ENCODE results near the gene LACTBL1. TPM values are rescaled to one million over a fixed set of nuclear protein-coding genes. Genes with fewer than 3 reads are reported as not detected.
"Not testable (repeated sequence)": the region's sequence is repeated elsewhere in the genome, so short reads cannot be mapped to it uniquely, and the experiment has no call there.

Gene LACTBL1
- total RNA-seq, 1 donor from 2014 or later, result not detected

DNA sequence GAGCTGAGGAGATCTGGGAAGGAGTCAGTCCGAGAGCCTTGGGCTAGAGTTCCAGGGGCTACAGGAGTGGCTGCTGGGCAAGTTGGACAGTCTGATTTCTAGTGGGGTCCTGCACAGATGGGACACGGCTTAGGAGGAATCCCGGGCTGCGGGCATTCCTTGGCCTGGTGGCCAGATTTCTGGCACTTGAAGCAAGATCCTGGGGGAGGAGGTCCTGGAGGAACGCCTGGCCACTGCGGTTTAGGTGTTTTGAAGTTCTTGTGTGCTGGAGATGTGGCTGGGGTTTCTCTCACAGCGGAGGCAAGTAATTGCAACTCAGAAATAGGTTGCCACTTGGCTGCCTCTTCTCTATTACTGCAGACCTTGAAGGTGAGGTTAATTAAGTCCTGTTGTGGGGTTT is 29.6 kb upstream of the LACTBL1 start:
- H3K36me3 Mint-ChIP-seq (ENCODE audit: low read depth); intact Hi-C loops (cut with micrococcal nuclease); H3K27me3 Mint-ChIP-seq (ENCODE audit: insufficient read depth); H3K9me3 Mint-ChIP-seq; DNase-seq (ENCODE audit: low spot score); H3K4me1 Mint-ChIP-seq (ENCODE audit: low read depth); H3K4me3 Mint-ChIP-seq; H3K27ac Mint-ChIP-seq: not testable (repeated sequence)

GRCh38 chr1:23000133-23000532 is 27.5 kb upstream of the LACTBL1 start:
- DNase-seq (ENCODE audit: low spot score); H3K9me3 Mint-ChIP-seq; H3K4me1 Mint-ChIP-seq (ENCODE audit: low read depth); intact Hi-C loops (cut with micrococcal nuclease); H3K27me3 Mint-ChIP-seq (ENCODE audit: insufficient read depth); H3K27ac Mint-ChIP-seq; H3K36me3 Mint-ChIP-seq (ENCODE audit: low read depth); H3K4me3 Mint-ChIP-seq: not testable (repeated sequence)

DNA sequence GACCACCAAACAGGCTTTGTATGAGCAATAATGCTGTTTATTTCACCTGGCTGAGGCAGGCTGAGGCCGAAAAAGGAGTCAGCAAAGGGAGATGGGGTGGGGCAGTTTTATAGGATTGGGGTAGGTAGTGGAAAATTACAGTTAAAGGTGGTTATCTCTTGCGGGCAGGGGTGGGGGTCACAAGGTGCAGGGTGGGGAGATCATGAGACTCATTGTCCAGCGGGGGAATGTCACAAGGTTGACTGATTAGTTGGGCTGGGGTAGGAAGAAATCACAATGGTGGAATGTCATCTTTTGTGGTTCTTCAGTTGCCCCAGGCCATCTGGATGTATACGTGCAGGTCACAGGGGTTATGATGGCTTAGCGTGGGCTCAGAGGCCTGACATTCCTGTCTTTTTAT is 24.9 kb upstream of the LACTBL1 start:
- H3K36me3 Mint-ChIP-seq (ENCODE audit: low read depth); DNase-seq (ENCODE audit: low spot score); H3K9me3 Mint-ChIP-seq; H3K4me3 Mint-ChIP-seq; intact Hi-C loops (cut with micrococcal nuclease); H3K27me3 Mint-ChIP-seq (ENCODE audit: insufficient read depth); H3K27ac Mint-ChIP-seq; H3K4me1 Mint-ChIP-seq (ENCODE audit: low read depth): not testable (repeated sequence)

- H3K27ac Mint-ChIP-seq, result no peak overlapping the region
- H3K4me1 Mint-ChIP-seq (ENCODE audit: low read depth), result no peaks in the 10 kb centered on the region
- H3K36me3 Mint-ChIP-seq (ENCODE audit: low read depth), result peaks cover 2% of the 10 kb centered on the region
- no peaks in the 10 kb centered on the region for H3K27me3 Mint-ChIP-seq (ENCODE audit: insufficient read depth)
- no peak for DNase-seq (ENCODE audit: low spot score)
- intact Hi-C loops (cut with micrococcal nuclease), result no loop called here
- peaks cover 9% of the 10 kb centered on the region for H3K9me3 Mint-ChIP-seq
- no peak overlapping the region for H3K4me3 Mint-ChIP-seq
These were observed 23.1 kb upstream of the LACTBL1 start for GRCh38 chr1:22995774-22996173.

GRCh38 chr1:22993220-22993795 is 20.6 kb upstream of the LACTBL1 start:
- H3K4me1 Mint-ChIP-seq (ENCODE audit: low read depth); H3K36me3 Mint-ChIP-seq (ENCODE audit: low read depth); H3K4me3 Mint-ChIP-seq; H3K9me3 Mint-ChIP-seq; H3K27ac Mint-ChIP-seq; intact Hi-C loops (cut with micrococcal nuclease); H3K27me3 Mint-ChIP-seq (ENCODE audit: insufficient read depth); DNase-seq (ENCODE audit: low spot score): not testable (repeated sequence)

- H3K27me3 Mint-ChIP-seq (ENCODE audit: insufficient read depth); H3K4me3 Mint-ChIP-seq; DNase-seq (ENCODE audit: low spot score); H3K9me3 Mint-ChIP-seq; H3K36me3 Mint-ChIP-seq (ENCODE audit: low read depth); H3K4me1 Mint-ChIP-seq (ENCODE audit: low read depth); intact Hi-C loops (cut with micrococcal nuclease); H3K27ac Mint-ChIP-seq: not testable (repeated sequence)
These were observed 19.7 kb upstream of the LACTBL1 start for GRCh38 chr1:22992384-22992783.

DNA sequence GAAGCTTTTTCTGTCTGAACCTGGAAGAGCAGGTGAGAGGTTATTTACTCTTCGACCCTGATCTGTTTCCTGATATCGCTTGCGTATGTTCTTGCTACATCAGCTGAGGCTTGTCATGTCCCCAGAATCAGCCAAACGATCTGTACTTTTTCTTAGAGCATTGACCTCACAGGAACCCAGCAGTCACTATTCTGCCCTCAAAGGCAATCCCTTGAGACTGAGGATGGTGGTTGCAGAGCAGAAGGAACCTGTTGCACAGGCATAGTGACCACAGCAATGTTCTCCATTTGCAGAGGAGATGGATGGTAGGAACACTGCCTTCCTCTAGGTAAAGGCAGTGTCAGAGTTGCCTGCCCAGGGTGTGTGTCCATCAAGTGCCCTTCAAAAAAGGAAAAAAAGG is 11.3 kb upstream of the LACTBL1 start:
- H3K36me3 Mint-ChIP-seq (ENCODE audit: low read depth), result no peaks in the 10 kb centered on the region
- no peak overlapping the region for H3K4me3 Mint-ChIP-seq
- no peak overlapping the region for H3K27ac Mint-ChIP-seq
- DNase-seq (ENCODE audit: low spot score), result no peak
- intact Hi-C loops (cut with micrococcal nuclease), result no loop called here
- no peaks in the 10 kb centered on the region for H3K4me1 Mint-ChIP-seq (ENCODE audit: low read depth)
- no peaks in the 10 kb centered on the region for H3K9me3 Mint-ChIP-seq
- peaks cover 6% of the 10 kb centered on the region for H3K27me3 Mint-ChIP-seq (ENCODE audit: insufficient read depth)

DNA sequence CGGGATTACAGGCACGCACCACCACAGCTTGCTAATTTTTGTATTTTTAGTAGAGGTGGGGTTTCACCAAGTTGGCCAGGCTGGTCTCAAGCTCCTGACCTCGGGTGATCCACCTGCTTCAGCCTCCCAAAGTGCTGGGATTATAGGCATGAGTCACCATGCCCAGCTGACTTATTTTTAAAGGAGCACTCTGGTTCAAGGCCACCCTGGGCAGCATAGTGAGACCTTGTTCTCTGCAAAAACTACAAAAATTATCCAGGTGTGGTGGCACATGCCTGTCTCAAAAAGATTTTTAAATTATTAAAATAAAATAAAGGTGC is 7.8 kb upstream of the LACTBL1 start:
- H3K27ac Mint-ChIP-seq; H3K36me3 Mint-ChIP-seq (ENCODE audit: low read depth); H3K9me3 Mint-ChIP-seq; intact Hi-C loops (cut with micrococcal nuclease); H3K4me3 Mint-ChIP-seq; H3K4me1 Mint-ChIP-seq (ENCODE audit: low read depth); DNase-seq (ENCODE audit: low spot score); H3K27me3 Mint-ChIP-seq (ENCODE audit: insufficient read depth): not testable (repeated sequence)

DNA sequence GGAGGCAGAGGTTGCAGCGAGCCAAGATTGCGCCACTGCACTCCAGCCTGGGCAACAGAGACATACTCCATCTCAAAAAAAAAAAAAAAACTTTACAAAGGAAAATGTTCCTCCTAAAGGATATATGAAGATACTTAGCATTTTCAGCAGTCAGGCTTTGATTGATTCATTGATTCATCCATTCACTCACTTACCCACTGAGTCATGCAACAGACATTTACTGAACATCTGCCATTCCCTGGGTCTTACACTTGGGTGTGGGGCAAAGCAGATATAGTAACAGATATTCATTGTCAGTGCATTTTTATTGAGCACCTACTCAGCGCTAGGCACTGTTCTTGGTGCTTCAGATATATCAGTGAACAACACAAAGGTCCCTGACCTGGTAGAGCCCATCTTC is 5.6 kb upstream of the LACTBL1 start:
- intact Hi-C loops (cut with micrococcal nuclease), result loop anchor here (5.0 to 10.0 kb wide), 2 partner anchors 299 to 427 kb away; no protein-coding TSS in a partner anchor
- Mint-ChIP-seq H3K4me1 (ENCODE audit: low read depth) (no peaks in the 10 kb centered on the region), H3K36me3 (ENCODE audit: low read depth) (no peaks in the 10 kb centered on the region), H3K4me3 (no peak overlapping the region), H3K9me3 (no peaks in the 10 kb centered on the region), H3K27me3 (ENCODE audit: insufficient read depth) (peaks cover 14% of the 10 kb centered on the region), H3K27ac (no peak overlapping the region)
- DNase-seq (ENCODE audit: low spot score), result no peak

DNA sequence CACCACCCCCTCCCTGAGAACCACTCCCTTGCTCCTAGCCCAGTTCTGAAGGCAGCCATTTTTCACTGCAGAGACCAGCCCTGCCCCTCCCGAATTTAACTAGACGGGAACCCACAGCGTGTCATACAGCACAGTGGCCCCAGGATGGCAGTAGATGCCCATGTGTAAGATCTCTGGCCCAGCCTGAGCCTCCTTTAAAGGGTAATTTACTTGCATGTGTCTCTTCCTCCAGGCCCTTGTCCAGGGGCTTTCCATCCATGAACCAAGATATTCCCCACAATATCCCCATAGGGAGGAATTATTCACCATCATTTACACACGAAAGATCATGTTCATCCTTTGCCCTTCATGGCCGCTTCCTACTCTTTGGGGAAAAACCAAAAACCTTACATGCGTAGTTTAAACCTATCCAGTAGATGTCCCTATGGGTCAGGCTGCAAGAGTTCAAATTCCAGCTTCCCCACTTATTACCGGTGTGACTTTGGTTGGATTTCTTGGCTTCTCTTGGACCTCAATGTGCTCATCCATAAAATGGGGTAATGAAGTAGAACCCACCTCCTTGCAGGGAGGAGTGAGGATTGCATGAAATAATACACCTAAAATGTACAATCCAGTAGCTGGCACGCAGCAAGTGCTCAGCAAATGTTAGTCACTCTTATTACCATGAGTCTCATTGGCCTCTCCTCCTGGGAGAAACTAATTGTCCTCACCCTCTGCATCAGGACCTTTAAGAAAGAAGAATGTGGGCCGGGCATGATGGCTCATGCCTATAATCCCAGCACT is 4.0 kb upstream of the LACTBL1 start:
- Mint-ChIP-seq H3K4me3 (no peak overlapping the region), H3K27me3 (ENCODE audit: insufficient read depth) (peaks cover 21% of the 10 kb centered on the region), H3K36me3 (ENCODE audit: low read depth) (no peaks in the 10 kb centered on the region), H3K4me1 (ENCODE audit: low read depth) (no peaks in the 10 kb centered on the region), H3K27ac (no peak overlapping the region), H3K9me3 (no peaks in the 10 kb centered on the region)
- peak; percentile 38 for DNase-seq (ENCODE audit: low spot score)
- intact Hi-C loops (cut with micrococcal nuclease), result loop anchor here (1.0 to 10.0 kb wide), 4 partner anchors 122 to 428 kb away; no protein-coding TSS in a partner anchor

GRCh38 chr1:22976127-22976460 is 3.4 kb upstream of the LACTBL1 start:
- intact Hi-C loops (cut with micrococcal nuclease), result loop anchor here (1.0 to 10.0 kb wide), 4 partner anchors 122 to 429 kb away; no protein-coding TSS in a partner anchor
- DNase-seq (ENCODE audit: low spot score), result no peak
- H3K36me3 Mint-ChIP-seq (ENCODE audit: low read depth), result no peaks in the 10 kb centered on the region
- no peak overlapping the region for H3K4me3 Mint-ChIP-seq
- H3K27me3 Mint-ChIP-seq (ENCODE audit: insufficient read depth), result peaks cover 21% of the 10 kb centered on the region
- no peaks in the 10 kb centered on the region for H3K9me3 Mint-ChIP-seq
- no peaks in the 10 kb centered on the region for H3K4me1 Mint-ChIP-seq (ENCODE audit: low read depth)
- no peak overlapping the region for H3K27ac Mint-ChIP-seq

DNA sequence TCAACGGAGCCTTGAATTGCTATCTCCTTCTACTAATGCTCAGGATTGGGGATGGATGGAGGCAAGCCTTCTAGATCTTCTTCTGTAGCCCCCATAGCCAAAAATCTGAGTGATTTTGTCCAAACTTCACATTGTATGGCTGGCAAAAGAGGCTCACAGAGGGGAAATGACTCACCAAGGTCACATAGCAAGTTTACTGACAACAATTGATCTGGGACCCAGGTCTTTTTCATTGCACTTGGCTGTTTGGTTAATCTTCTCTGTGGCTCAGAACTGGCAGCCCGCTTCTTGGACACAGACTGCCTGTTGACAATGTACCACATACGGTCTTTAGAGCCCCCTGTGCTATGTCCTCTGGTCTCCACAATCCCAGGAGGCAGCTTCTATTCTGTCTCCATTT is 3.0 kb upstream of the LACTBL1 start:
- DNase-seq (ENCODE audit: low spot score), result no peak
- no peaks in the 10 kb centered on the region for H3K36me3 Mint-ChIP-seq (ENCODE audit: low read depth)
- H3K27me3 Mint-ChIP-seq (ENCODE audit: insufficient read depth), result peaks cover 21% of the 10 kb centered on the region
- H3K4me1 Mint-ChIP-seq (ENCODE audit: low read depth), result no peaks in the 10 kb centered on the region
- H3K9me3 Mint-ChIP-seq, result no peaks in the 10 kb centered on the region
- intact Hi-C loops (cut with micrococcal nuclease), result loop anchor here (1.0 to 10.0 kb wide), 4 partner anchors 123 to 429 kb away; no protein-coding TSS in a partner anchor
- no peak overlapping the region for H3K4me3 Mint-ChIP-seq
- H3K27ac Mint-ChIP-seq, result no peak overlapping the region

GRCh38 chr1:22971611-22972405 is 858 bp downstream of the LACTBL1 start:
- Mint-ChIP-seq H3K4me1 (ENCODE audit: low read depth) (no peaks in the 10 kb centered on the region), H3K36me3 (ENCODE audit: low read depth) (no peaks in the 10 kb centered on the region), H3K9me3 (no peaks in the 10 kb centered on the region), H3K4me3 (no peak overlapping the region), H3K27me3 (ENCODE audit: insufficient read depth) (peaks cover 39% of the 10 kb centered on the region), H3K27ac (no peak overlapping the region)
- intact Hi-C loops (cut with micrococcal nuclease), result loop anchor here (10.0 kb wide), 1 partner anchor 433 kb away; no protein-coding TSS in a partner anchor
- no peak for DNase-seq (ENCODE audit: low spot score)

All from activated T-helper 1 cell treated with anti-CD3 and anti-CD28 coated beads, Interleukin-12 subunit alpha, Interleukin-12 subunit beta, Interleukin-2, Interleukin-4 antibody, amounts not matched to agents 30 ng/mL and 10 ng/mL and 1 ng/mL, durations not matched to agents 14 hours and 24 hours and 36 hours (primary cell).